H9 (cell line): Measurements from ENCODE around the gene GABARAP. TPM values are rescaled to one million over a fixed set of nuclear protein-coding genes. Genes with fewer than 3 reads are reported as not detected.

Source experiments
- DNase-seq: peaks from one replicate; pipeline ENCODE4 v3.0.0-alpha.2; 2017
- H2AFZ ChIP-seq: one replicate; pipeline ENCODE4 v1.6.1; 2013; ENCODE audit warnings: mild to moderate bottlenecking, low read length, control low read depth, moderate library complexity
- H2AK5ac ChIP-seq: 2 replicates; pipeline ENCODE4 v1.6.1; 2013; ENCODE audit warnings: low read length, control low read depth, mixed read lengths; ENCODE audit not compliant: insufficient read length
- H2BK120ac ChIP-seq: one replicate; pipeline ENCODE4 v1.6.1; 2013; ENCODE audit warnings: low read depth, mild to moderate bottlenecking, low read length, control low read depth, inconsistent platforms; ENCODE audit not compliant: poor library complexity, severe bottlenecking
- H2BK12ac ChIP-seq: 2 replicates; pipeline ENCODE4 v1.6.1; 2013; ENCODE audit warnings: low read length, control low read depth, mixed read lengths, low read depth; ENCODE audit not compliant: insufficient read length
- H2BK15ac ChIP-seq: 2 replicates; pipeline ENCODE4 v1.6.1; 2013; ENCODE audit warnings: low read depth, low read length, control low read depth
- H2BK20ac ChIP-seq: one replicate; pipeline ENCODE4 v1.6.1; 2013; ENCODE audit warnings: low read depth, mild to moderate bottlenecking, low read length, control low read depth, inconsistent platforms; ENCODE audit not compliant: poor library complexity, severe bottlenecking
- H2BK5ac ChIP-seq: 2 replicates; pipeline ENCODE4 v1.6.1; 2013; ENCODE audit warnings: low read length, control low read depth, mixed read lengths; ENCODE audit not compliant: insufficient read length
- H3K14ac ChIP-seq: 2 replicates; pipeline ENCODE4 v1.6.1; 2013; ENCODE audit warnings: low read length, control low read depth; ENCODE audit not compliant: insufficient read depth
- H3K18ac ChIP-seq: 2 replicates; pipeline ENCODE4 v1.6.1; 2013; ENCODE audit warnings: low read depth, mild to moderate bottlenecking, mixed read lengths, low read length, control low read depth; ENCODE audit not compliant: insufficient read length
- H3K23ac ChIP-seq: 2 replicates; pipeline ENCODE4 v1.6.1; 2013; ENCODE audit warnings: low read length, control low read depth, mixed read lengths, low read depth; ENCODE audit not compliant: insufficient read length
- H3K23me2 ChIP-seq: 2 replicates; pipeline ENCODE4 v1.6.1; 2013; ENCODE audit warnings: low read depth, mild to moderate bottlenecking, mixed read lengths, low read length, control low read depth; ENCODE audit not compliant: insufficient read length, poor library complexity, severe bottlenecking
- H3K27ac ChIP-seq: 2 replicates; pipeline ENCODE4 v1.5.1; 2013; ENCODE audit warnings: low read length, control low read depth, mixed read lengths, low read depth; ENCODE audit not compliant: insufficient read length
- H3K27me3 ChIP-seq: 2 replicates; pipeline ENCODE4 v1.6.1; 2013; ENCODE audit warnings: low read length, control low read depth, inconsistent platforms; ENCODE audit not compliant: insufficient read depth
- H3K4ac ChIP-seq: 2 replicates; pipeline ENCODE4 v1.6.1; 2013; ENCODE audit warnings: low read depth, mild to moderate bottlenecking, control low read depth, inconsistent platforms, low read length, moderate library complexity
- H3K4me1 ChIP-seq: 2 replicates; pipeline ENCODE4 v1.6.1; 2013; ENCODE audit warnings: low read length, control low read depth, inconsistent platforms; ENCODE audit not compliant: insufficient read depth
- H3K4me2 ChIP-seq: 2 replicates; pipeline ENCODE4 v1.6.1; 2013; ENCODE audit warnings: low read length, control low read depth, mixed read lengths; ENCODE audit not compliant: insufficient read length, insufficient read depth
- H3K56ac ChIP-seq: 2 replicates; pipeline ENCODE4 v1.6.1; 2013; ENCODE audit warnings: low read depth, mild to moderate bottlenecking, mixed read lengths, low read length, control low read depth; ENCODE audit not compliant: insufficient read length
- H3K79me1 ChIP-seq: 2 replicates; pipeline ENCODE4 v1.6.1; 2013; ENCODE audit warnings: low read depth, mild to moderate bottlenecking, moderate library complexity, low read length, control low read depth, inconsistent platforms; ENCODE audit not compliant: insufficient read depth, poor library complexity, severe bottlenecking
- H3K79me2 ChIP-seq: 2 replicates; pipeline ENCODE4 v1.6.1; 2013; ENCODE audit warnings: low read length, control low read depth, inconsistent platforms; ENCODE audit not compliant: insufficient read depth
- H3K9ac ChIP-seq: 2 replicates; pipeline ENCODE4 v1.6.1; 2013; ENCODE audit warnings: low read length, control low read depth, mixed read lengths; ENCODE audit not compliant: insufficient read length; ENCODE audit errors: extremely low read depth
- H3K9me3 ChIP-seq: one replicate; pipeline ENCODE4 v1.6.1; 2013; ENCODE audit warnings: low read depth, low read length, inconsistent platforms; ENCODE audit not compliant: control insufficient read depth
- H3T11ph ChIP-seq: one replicate; pipeline ENCODE4 v1.6.1; 2013; ENCODE audit warnings: mild to moderate bottlenecking, low read length, control low read depth, inconsistent platforms
- H4K20me1 ChIP-seq: one replicate; pipeline ENCODE4 v1.6.1; 2013; ENCODE audit not compliant: control insufficient read depth, insufficient read length, insufficient read depth
- H4K5ac ChIP-seq: 2 replicates; pipeline ENCODE4 v1.6.1; 2013; ENCODE audit warnings: low read depth, mild to moderate bottlenecking, mixed read lengths, low read length, control low read depth; ENCODE audit not compliant: insufficient read length
- H4K8ac ChIP-seq: replicated peaks from 2 replicates; pipeline ENCODE4 v1.6.1; 2013; ENCODE audit warnings: low read length, control low read depth, mixed read lengths, low read depth; ENCODE audit not compliant: insufficient read length
- H4K91ac ChIP-seq: 2 replicates; pipeline ENCODE4 v1.6.1; 2013; ENCODE audit warnings: low read depth, mild to moderate bottlenecking, moderate library complexity, mixed read lengths, low read length, control low read depth; ENCODE audit not compliant: insufficient read length
- H3K27ac Mint-ChIP-seq, 3 experiments: 2 replicates in 2 of 3; 3 replicates in 1 of 3; pipeline ENCODE4 v1.8.0; 2020 to 2021; ENCODE audit warnings: mixed read lengths in 3 of 3, mild to moderate bottlenecking in 1 of 3, moderate library complexity in 1 of 3
- H3K27me3 Mint-ChIP-seq: 2 replicates; pipeline ENCODE4 v1.8.0; 2021; ENCODE audit warnings: low read depth, mild to moderate bottlenecking, moderate library complexity, mixed read lengths
- H3K36me3 Mint-ChIP-seq, 3 experiments: 2 replicates in 2 of 3; 3 replicates in 1 of 3; pipeline ENCODE4 v1.8.0; 2020 to 2021; ENCODE audit warnings: low read depth in 3 of 3, mixed read lengths in 3 of 3; ENCODE audit not compliant: insufficient read depth in 1 of 3
- H3K4me1 Mint-ChIP-seq, 2 experiments: 2 replicates each; pipeline ENCODE4 v1.8.0; 2020; ENCODE audit warnings: mixed read lengths in 2 of 2
- H3K4me3 Mint-ChIP-seq, 2 experiments: 2 replicates in 1 of 2; 3 replicates in 1 of 2; pipeline ENCODE4 v1.8.0; 2020 to 2021; ENCODE audit warnings: mild to moderate bottlenecking in 2 of 2, mixed read lengths in 2 of 2, moderate library complexity in 1 of 2
- H3K9me3 Mint-ChIP-seq, 2 experiments: 2 replicates in 1 of 2; 3 replicates in 1 of 2; pipeline ENCODE4 v1.8.0; 2020; ENCODE audit warnings: mild to moderate bottlenecking in 2 of 2, mixed read lengths in 2 of 2, moderate library complexity in 1 of 2
- WGBS: extraction: QIAGEN DNeasy Blood & Tissue Kit; methylation state at CpG from one replicate; pipeline ENCODE4 v1.1.7; 2013; ENCODE audit warnings: missing lambda C conversion rate, low lambda C conversion rate, mixed read lengths; ENCODE audit not compliant: insufficient read length; ENCODE audit errors: extremely low coverage; 5-methylcytosine and 5-hydroxymethylcytosine counted together
- total RNA-seq: library from RNA; stranded (reverse); gene quantifications from 2 replicates; pipeline ENCODE4 v1.2.1, GENCODE V29; 2021
- TF ChIP-seq, protein P1 (sequence below): fragments of 200-600 bp; sonication (generic); conservative IDR thresholded peaks from 3 replicates; pipeline ENCODE4 v1.8.0; 2021; ENCODE audit warnings: antibody characterized with exemption, mild to moderate bottlenecking

The GABARAP gene
- total RNA-seq, 1 experiment from 2014 or later = 261 TPM

DNA sequence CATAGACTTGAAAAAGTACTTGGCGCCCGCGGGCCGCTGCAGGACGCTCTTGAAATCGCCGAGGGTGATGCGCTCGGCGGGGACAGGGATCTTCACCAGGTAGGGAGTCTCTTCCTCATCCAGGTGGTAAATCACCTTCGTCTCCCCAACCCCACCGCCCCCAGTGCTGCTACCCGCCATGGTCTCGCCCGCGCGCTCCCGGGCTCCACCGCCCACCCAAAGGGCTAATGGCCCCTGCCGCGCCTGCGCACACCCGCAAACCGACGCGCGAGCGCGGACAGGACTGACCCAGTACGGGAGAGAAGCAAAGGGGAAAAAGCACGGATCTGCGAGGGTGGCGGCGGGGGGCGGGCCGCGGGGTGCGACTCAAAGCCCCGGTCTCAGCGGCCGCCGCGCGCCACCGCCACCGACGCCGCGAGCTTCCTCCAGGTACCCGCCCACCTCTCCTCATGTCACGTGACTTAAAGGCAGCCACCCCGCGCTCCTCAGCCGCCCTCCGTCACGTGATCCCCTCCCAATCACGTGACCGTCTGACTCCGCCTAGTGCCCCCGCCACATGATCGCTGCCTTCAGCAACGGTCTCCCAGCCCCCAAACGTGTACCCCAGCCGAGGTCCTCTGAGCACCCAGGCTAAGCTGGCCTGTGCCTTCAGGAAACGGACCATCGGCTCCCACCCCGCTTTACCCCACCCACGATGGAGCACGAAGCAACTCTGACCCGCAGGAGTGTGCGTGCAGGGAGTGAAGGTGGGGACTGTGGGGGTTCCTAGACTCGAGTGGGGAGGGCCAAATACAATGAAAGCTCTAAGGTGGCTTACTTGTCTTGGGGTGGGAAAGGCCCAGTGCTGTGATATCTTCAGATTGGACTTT lies 7.9 kb downstream of the GABARAP start, which contains the start of gene DVL2:
Gene DVL2, minus strand, starts transcription at position 435 of the 869 bp plus-strand sequence. Its CDS starts 255 bp downstream, at position 180.
- no peak within 1 kb of the TSS for H2BK12ac ChIP-seq
- H2AK5ac ChIP-seq = no peak within 1 kb of the TSS
- H3K4me3 Mint-ChIP-seq = peak within 1 kb of the TSS; percentile 94 to 100
- H3K23ac ChIP-seq = no peak within 1 kb of the TSS
- H3K56ac ChIP-seq = no peak within 1 kb of the TSS
- no peak within 1 kb of the TSS for H3K4ac ChIP-seq
- peaks cover 38 to 63% (median 52%) of the 10 kb centered on the region in 3 experiments; a peak in 6 of 7 replicates for H3K36me3 Mint-ChIP-seq
- DNase-seq = peak; percentile 98
- H3K14ac ChIP-seq = peak within 1 kb of the TSS; percentile 70; the same call in 1 of the 2 replicates
- peak within 1 kb of the TSS; percentile 98 for H3K9ac ChIP-seq
- H3K79me2 ChIP-seq = peaks cover 23% of the 10 kb centered on the region; the same call in 1 of the 2 replicates
- H4K8ac ChIP-seq = no peak within 1 kb of the TSS
- no peak within 1 kb of the TSS for H2BK5ac ChIP-seq
- peak within 1 kb of the TSS; percentile 18 for H3K18ac ChIP-seq
- no peak within 1 kb of the TSS for H3T11ph ChIP-seq
- peaks cover 7% of the 10 kb centered on the region for H3K23me2 ChIP-seq
- no peaks in the 10 kb centered on the region for H4K20me1 ChIP-seq
- H3K27me3 ChIP-seq = no peaks in the 10 kb centered on the region
- H3K27ac ChIP-seq = no peak within 1 kb of the TSS
- 0 out of 5 replicates have a peak, but pooled peaks cover 0 to 2% of the 10 kb centered on the region in 2 experiments for H3K9me3 Mint-ChIP-seq
- peaks cover 17% of the 10 kb centered on the region for H3K79me1 ChIP-seq
- no CpG with 5 or more reads among the region's 72 CpGs for WGBS
- H2BK20ac ChIP-seq = no peak within 1 kb of the TSS
- H3K4me1 ChIP-seq = no peaks in the 10 kb centered on the region
- no peak within 1 kb of the TSS for H2BK15ac ChIP-seq
- H3K27me3 Mint-ChIP-seq = no peaks in the 10 kb centered on the region; the same call in 1 of the 2 replicates
- TF ChIP-seq, protein P1, sequence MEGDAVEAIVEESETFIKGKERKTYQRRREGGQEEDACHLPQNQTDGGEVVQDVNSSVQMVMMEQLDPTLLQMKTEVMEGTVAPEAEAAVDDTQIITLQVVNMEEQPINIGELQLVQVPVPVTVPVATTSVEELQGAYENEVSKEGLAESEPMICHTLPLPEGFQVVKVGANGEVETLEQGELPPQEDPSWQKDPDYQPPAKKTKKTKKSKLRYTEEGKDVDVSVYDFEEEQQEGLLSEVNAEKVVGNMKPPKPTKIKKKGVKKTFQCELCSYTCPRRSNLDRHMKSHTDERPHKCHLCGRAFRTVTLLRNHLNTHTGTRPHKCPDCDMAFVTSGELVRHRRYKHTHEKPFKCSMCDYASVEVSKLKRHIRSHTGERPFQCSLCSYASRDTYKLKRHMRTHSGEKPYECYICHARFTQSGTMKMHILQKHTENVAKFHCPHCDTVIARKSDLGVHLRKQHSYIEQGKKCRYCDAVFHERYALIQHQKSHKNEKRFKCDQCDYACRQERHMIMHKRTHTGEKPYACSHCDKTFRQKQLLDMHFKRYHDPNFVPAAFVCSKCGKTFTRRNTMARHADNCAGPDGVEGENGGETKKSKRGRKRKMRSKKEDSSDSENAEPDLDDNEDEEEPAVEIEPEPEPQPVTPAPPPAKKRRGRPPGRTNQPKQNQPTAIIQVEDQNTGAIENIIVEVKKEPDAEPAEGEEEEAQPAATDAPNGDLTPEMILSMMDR = no peak
- peak within 1 kb of the TSS; percentile 92 to 99 (median 97) for H3K27ac Mint-ChIP-seq
- H2AFZ ChIP-seq = no peak within 1 kb of the TSS
- H4K91ac ChIP-seq = no peak within 1 kb of the TSS
- no peak within 1 kb of the TSS for H2BK120ac ChIP-seq
- H4K5ac ChIP-seq = no peak within 1 kb of the TSS
- H3K4me2 ChIP-seq = peak within 1 kb of the TSS; percentile 92
- peaks cover 27 to 40% of the 10 kb centered on the region in 2 experiments for H3K4me1 Mint-ChIP-seq
- H3K9me3 ChIP-seq = no peaks in the 10 kb centered on the region
